WTC11 (cell line): Measurements from ENCODE around the gene CTAGE6.

Experiments used
- ESRRA ChIP-seq: sonication (generic); formaldehyde crosslinking; IDR thresholded peaks from 2 replicates; pipeline ENCODE4 v1.8.1; 2022; ENCODE audit warnings: mild to moderate bottlenecking, missing genetic modification reagents, borderline replicate concordance
- JAZF1 ChIP-seq: fragments of 250-450 bp; sonication (Bioruptor Pico); IDR thresholded peaks from 2 replicates; pipeline ENCODE4 v1.9.0; 2021; ENCODE audit warnings: moderate library complexity, mild to moderate bottlenecking, inconsistent platforms
- NFYB ChIP-seq: sonication (generic); formaldehyde crosslinking; conservative IDR thresholded peaks from 2 replicates; pipeline ENCODE4 v1.8.0; 2022; ENCODE audit warnings: low read depth, missing genetic modification reagents
- TF ChIP-seq, protein P1 (sequence below): fragments of 200-600 bp; IDR thresholded peaks from 2 replicates; pipeline ENCODE4 v1.8.0; 2022; ENCODE audit warnings: antibody characterized with exemption
- TF ChIP-seq, protein P2 (sequence below): sonication (generic); formaldehyde crosslinking; IDR thresholded peaks from 2 replicates; pipeline ENCODE4 v1.8.1; 2022; ENCODE audit warnings: low read depth, missing genetic modification reagents, borderline replicate concordance
- TF ChIP-seq, protein P3 (sequence below): sonication (generic); formaldehyde crosslinking; IDR thresholded peaks from 2 replicates; pipeline ENCODE4 v1.8.1; 2022; ENCODE audit warnings: low read depth, mild to moderate bottlenecking, moderate library complexity, missing genetic modification reagents, borderline replicate concordance
- TF ChIP-seq, protein P4 (sequence below): sonication (generic); formaldehyde crosslinking; IDR thresholded peaks from 2 replicates; pipeline ENCODE4 v1.8.0; 2023; ENCODE audit warnings: missing genetic modification reagents
- TF ChIP-seq, protein P5 (sequence below): fragments of 250-450 bp; sonication (Bioruptor Pico); IDR thresholded peaks from 2 replicates; pipeline ENCODE4 v1.8.0; 2021; ENCODE audit warnings: mild to moderate bottlenecking

DNA sequence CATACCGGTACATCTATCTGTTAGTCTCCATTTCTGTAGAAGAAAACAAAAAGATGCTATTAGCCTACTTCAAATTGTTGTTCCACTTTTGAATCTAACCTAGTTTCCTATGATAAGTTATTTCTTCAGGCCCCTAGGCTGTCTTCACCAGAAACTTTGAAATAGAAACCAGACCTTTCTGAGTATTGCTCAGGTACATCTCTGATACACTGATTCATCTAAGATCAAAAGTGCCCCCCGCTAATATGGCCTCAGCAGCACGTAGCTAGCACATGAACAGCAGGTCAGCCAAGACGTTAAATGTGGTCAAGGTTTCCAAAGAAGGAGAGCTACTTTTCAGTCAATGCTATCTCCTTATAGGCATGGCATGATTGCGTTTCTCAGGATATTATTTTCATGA lies 23.6 kb downstream of the CTAGE6 start:
- TF ChIP-seq, protein P1, sequence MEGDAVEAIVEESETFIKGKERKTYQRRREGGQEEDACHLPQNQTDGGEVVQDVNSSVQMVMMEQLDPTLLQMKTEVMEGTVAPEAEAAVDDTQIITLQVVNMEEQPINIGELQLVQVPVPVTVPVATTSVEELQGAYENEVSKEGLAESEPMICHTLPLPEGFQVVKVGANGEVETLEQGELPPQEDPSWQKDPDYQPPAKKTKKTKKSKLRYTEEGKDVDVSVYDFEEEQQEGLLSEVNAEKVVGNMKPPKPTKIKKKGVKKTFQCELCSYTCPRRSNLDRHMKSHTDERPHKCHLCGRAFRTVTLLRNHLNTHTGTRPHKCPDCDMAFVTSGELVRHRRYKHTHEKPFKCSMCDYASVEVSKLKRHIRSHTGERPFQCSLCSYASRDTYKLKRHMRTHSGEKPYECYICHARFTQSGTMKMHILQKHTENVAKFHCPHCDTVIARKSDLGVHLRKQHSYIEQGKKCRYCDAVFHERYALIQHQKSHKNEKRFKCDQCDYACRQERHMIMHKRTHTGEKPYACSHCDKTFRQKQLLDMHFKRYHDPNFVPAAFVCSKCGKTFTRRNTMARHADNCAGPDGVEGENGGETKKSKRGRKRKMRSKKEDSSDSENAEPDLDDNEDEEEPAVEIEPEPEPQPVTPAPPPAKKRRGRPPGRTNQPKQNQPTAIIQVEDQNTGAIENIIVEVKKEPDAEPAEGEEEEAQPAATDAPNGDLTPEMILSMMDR: no peak
- TF ChIP-seq ESRRA (CRISPR knock-in tag) (no peak), JAZF1 (CRISPR knock-in tag) (no peak), NFYB (CRISPR knock-in tag) (no peak)
- TF ChIP-seq, protein P2, sequence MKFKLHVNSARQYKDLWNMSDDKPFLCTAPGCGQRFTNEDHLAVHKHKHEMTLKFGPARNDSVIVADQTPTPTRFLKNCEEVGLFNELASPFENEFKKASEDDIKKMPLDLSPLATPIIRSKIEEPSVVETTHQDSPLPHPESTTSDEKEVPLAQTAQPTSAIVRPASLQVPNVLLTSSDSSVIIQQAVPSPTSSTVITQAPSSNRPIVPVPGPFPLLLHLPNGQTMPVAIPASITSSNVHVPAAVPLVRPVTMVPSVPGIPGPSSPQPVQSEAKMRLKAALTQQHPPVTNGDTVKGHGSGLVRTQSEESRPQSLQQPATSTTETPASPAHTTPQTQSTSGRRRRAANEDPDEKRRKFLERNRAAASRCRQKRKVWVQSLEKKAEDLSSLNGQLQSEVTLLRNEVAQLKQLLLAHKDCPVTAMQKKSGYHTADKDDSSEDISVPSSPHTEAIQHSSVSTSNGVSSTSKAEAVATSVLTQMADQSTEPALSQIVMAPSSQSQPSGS (CRISPR knock-in tag): no peak
- TF ChIP-seq, protein P3, sequence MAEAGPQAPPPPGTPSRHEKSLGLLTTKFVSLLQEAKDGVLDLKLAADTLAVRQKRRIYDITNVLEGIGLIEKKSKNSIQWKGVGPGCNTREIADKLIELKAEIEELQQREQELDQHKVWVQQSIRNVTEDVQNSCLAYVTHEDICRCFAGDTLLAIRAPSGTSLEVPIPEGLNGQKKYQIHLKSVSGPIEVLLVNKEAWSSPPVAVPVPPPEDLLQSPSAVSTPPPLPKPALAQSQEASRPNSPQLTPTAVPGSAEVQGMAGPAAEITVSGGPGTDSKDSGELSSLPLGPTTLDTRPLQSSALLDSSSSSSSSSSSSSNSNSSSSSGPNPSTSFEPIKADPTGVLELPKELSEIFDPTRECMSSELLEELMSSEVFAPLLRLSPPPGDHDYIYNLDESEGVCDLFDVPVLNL: no peak
- TF ChIP-seq, protein P4, sequence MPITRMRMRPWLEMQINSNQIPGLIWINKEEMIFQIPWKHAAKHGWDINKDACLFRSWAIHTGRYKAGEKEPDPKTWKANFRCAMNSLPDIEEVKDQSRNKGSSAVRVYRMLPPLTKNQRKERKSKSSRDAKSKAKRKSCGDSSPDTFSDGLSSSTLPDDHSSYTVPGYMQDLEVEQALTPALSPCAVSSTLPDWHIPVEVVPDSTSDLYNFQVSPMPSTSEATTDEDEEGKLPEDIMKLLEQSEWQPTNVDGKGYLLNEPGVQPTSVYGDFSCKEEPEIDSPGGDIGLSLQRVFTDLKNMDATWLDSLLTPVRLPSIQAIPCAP (CRISPR knock-in tag): no peak
- TF ChIP-seq, protein P5, sequence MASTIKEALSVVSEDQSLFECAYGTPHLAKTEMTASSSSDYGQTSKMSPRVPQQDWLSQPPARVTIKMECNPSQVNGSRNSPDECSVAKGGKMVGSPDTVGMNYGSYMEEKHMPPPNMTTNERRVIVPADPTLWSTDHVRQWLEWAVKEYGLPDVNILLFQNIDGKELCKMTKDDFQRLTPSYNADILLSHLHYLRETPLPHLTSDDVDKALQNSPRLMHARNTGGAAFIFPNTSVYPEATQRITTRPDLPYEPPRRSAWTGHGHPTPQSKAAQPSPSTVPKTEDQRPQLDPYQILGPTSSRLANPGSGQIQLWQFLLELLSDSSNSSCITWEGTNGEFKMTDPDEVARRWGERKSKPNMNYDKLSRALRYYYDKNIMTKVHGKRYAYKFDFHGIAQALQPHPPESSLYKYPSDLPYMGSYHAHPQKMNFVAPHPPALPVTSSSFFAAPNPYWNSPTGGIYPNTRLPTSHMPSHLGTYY (CRISPR knock-in tag): no peak
